Midbrain (tissue), 1 donor: Measurements from ENCODE around the gene FAM210A.
"Not testable (repeated sequence)": the region's sequence is repeated elsewhere in the genome, so short reads cannot be mapped to it uniquely, and the experiment has no call there.

ENCODE experiments used
- DNase-seq: peaks from one replicate; lab custom pipeline; 2025; lab: John Stamatoyannopoulos, UW

The FAM210A gene

GRCh38 chr18:13700153-13700552 lies 26.2 kb downstream of the FAM210A start:
- DNase-seq: no peak

DNA sequence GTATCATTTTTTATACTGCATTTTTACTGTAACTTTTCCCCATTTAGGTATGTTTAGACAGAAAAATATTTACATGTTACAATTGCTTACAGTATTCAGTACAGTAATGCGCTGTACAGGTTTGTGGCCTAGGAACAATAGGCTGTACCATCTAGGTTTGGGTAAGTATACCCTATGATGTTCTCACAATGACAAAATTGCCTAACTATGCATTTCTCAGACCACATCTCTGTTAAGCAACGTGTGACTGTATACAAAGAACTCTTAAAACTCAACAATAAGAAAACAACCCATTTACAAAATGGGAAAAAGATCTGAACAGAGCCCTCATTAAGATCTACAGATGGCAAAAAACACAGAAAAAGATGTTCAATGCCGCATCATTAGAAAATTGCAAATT lies 29.4 kb downstream of the FAM210A start:
- no peak for DNase-seq

DNA sequence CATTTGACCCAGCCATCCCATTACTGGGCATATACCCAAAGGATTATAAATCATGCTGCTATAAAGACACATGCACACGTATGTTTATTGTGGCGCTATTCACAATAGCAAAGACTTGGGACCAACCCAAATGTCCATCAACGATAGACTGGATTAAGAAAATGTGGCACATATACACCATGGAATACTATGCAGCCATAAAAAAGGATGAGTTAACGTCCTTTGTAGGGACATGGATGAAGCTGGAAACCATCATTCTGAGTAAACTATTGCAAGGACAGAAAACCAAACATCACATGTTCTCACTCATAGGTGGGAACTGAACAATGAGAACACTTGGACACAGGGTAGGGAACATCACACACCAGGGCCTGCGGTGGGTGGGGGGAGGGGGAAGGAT lies 31.0 kb downstream of the FAM210A start:
- DNase-seq: not testable (repeated sequence)

DNA sequence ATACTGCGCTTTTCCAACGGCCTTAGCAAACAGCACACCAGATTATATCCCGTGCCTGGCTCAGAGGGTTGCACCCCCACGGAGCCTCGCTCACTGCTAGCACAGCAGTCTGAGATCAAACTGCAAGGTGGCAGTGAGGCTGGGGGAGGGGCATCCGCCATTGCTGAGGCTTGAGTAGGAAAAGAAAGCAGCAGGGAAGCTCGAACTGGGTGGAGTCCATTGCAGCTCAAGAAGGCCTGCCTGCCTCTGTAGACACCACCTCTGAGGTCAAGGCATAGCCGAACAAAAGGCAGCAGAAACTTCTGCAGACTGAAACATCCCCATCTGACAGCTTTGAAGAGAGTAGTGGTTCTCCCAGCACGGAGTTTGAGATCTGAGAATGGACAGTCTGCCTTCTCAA lies 36.3 kb downstream of the FAM210A start:
- DNase-seq: not testable (repeated sequence)

DNA sequence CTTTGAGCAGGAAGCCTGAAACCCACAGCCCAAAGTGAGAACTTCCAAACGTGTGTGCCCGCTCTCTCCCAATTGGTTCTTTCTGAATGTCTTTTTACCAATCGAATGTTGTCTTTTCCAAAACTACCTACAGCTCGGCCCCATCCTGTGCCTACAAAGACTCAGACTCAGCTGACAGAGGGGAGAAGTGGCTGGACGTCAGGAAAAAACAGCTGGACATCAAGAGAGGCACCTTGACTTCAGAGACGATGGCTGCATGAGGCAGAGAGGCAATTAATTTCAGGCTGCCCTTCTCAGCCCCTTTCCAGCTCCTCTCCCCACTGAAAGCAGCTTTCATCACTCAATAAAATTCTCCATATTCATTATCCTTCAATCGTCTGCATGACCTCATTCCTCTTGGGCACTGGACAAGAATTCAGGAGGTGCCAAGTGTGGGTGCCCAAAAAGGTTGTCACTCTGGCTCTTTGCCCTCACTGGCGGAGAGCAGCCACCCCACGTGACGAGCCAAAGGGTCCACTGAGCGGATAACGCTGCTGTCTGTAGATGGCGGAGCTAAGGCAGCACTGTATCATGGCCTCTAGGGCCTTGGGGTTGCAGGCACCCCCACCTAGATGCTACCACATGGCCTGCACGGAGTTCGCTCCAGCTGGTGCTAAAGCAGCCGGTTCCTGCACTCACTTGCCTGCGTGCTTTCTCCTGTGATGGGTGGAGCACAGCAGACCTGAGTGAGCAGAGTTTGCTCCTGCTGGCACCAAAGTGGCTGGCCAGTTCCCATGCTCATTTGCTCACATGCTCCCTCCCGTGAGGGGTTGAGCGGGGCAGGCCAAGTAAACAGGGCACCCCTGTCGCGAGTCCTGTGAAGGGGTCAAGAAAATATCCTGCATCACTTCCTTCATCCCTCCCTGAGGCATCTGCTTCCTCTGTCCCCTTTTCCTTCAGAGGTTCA lies 37.9 kb downstream of the FAM210A start:
- DNase-seq: no peak

- no peak for DNase-seq
Measured at GRCh38 chr18:13684546-13684945, 41.8 kb downstream of the FAM210A start.

DNA sequence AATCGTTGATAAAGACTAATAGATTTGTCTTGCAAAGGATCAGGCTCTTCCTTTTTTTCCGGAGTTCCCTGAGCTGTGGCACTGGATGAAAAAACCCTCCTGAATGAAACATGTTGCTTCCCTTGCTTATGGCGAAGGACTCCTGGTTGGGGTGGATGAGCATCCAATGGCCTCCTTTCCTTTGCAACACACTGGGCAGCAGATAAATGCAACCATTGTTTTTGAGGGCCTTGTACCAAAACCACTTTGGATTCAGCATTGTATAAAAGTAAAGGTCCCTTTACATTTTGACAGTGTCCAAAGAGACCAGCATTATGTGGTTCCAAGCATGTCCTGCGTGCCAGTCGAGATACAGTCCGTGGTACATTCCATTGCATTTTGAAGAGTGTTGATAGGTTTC lies 44.7 kb downstream of the FAM210A start:
- DNase-seq: no peak

DNA sequence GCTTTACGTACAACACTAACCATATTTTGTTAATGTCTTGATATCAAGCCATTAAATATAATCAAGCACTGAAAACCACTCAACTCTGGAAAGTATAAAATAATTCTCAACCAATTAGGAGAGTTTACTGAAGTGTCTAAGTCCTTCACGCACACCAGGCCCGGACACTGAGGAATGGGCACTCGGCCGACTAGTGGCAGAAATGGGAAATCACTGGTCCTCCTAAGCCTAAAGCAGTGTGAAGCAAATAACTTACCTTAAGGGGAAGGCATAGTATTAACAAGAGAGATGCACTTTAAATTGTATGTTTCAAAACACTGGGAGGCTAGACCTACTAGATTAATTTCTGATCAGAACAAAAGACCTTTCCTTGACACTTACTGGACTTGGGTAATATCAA lies 45.7 kb downstream of the FAM210A start:
- peak; percentile 48 for DNase-seq

- not testable (repeated sequence) for DNase-seq
Measured at GRCh38 chr18:13677350-13677749, 49.0 kb downstream of the FAM210A start.

- DNase-seq: no peak
Measured at GRCh38 chr18:13676471-13676870, 49.9 kb downstream of the FAM210A start.

- no peak for DNase-seq
Measured at GRCh38 chr18:13672657-13673056, 53.7 kb downstream of the FAM210A start.

DNA sequence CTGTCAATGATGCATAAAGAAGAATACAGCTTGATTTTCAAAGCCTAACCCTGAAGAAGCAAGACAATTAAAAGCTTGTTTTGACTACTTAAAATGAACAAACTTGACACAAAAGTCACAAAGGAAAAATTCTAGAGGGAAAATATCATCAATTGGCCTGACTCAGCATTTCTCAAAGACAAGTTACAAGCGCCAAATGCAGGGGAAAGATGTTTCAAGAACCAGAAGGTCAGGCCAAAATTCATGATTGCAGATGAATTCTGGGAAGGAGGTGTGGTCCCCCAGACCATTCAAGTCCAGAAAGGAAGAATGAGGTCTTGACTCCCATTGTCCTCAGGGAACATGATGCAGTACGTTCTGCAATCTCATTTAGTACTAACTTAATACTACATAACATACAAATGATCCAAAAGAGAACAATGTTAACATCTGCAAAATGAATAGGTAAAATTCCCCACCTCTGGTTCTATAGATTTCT lies 64.5 kb downstream of the FAM210A start:
- no peak for DNase-seq

- no peak for DNase-seq
Measured at GRCh38 chr18:13661051-13661778, 65.1 kb downstream of the FAM210A start.

DNA sequence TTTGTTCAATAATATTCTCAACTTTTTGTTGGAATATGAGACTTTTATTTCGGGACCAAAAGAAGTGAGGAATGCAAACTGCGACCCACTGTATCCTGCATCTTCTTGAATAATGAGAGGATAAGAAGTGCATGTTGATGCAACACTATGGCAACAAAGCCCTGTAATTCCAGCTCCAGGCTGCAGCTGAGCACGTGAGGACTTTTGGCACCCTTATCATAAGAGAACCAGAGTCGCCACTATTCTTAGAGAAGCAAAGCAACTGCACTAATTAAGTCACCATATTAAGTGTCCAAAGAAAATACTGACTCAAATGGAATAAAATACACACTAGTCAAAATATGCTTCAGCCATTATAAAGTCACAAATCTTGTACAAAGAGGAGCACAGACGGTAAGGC lies 65.8 kb downstream of the FAM210A start:
- DNase-seq: peak; percentile 23

DNA sequence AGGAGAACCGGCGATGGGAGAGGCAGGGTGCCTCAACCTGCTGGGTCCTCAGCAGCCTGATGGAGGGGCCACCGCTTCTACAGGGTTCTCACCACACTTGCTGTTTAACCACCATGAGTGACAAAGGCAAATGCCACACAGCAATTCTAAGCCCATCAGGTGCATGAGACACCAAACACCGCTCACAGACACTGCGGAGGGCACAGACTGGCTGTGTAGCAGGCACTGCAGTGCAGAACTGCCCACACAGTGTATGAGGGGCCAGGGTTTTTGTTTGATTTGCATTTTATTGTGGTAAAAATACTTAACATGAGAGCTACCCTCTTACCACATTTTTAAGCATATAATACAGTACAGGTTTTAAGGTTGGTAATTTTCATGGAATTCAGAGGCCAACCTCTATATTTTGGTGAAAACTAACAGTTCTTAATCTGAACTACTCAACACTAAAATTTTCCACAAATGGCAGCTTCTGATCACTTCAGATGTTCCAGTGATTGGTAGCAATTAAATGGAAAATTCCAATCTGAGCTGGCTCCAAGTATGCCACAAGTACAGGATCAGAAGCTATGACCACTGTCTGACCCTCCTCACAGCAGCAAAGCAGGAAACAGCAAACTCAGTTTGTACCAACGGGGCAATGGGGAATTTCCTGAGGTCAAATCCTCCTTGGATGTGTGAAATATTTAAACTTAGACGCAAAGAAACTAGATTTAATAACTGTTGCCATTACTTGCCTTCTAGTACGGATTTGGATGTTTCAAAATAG lies 67.7 kb downstream of the FAM210A start:
- DNase-seq: no peak

GRCh38 chr18:13657974-13658373 lies 68.4 kb downstream of the FAM210A start:
- DNase-seq: no peak

- DNase-seq: no peak
Measured at GRCh38 chr18:13653746-13654433, 72.5 kb downstream of the FAM210A start.

GRCh38 chr18:13649397-13650390 lies 76.7 kb downstream of the FAM210A start:
- no peak for DNase-seq

DNA sequence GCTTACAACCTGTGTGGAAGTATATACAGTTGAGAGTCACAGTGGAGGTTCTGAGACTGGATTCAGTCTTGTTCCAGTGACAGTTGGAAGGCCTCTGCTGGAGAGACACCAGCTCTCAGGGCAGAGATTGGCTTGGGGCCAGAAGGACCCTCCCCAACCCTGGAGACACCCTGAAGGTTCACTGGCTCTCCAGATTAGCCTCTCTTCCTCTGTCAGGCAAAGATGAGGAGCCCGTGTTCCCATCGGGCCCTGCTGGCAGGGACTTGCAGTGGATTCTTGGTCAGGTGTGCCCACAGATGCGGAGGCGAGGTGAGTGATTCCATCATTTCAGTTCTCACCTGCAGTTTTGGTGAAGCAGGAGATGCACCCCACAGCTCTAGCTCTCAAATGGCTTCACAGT lies 78.6 kb downstream of the FAM210A start:
- no peak for DNase-seq

DNA sequence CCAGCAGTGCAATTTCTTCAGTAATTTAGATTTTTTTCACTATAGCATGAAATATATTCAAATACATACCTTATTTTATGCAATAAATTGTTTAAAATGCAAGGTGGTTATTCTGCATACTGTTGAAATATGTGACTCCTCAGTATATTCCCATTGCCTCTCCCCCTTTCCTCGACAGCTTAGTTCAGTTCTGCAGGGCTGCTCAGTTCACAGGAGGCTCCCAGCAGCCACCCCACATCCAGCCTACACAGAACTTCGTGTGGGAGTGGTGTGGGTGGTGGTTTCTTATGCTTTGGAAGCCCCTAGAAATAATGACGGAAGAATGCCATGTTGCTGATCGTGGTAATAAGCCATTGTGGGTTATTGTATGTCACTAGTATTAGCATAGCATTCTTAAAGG lies 79.7 kb downstream of the FAM210A start:
- DNase-seq: no peak
